ENCODE data around the gene PIP5K1B.

DNA sequence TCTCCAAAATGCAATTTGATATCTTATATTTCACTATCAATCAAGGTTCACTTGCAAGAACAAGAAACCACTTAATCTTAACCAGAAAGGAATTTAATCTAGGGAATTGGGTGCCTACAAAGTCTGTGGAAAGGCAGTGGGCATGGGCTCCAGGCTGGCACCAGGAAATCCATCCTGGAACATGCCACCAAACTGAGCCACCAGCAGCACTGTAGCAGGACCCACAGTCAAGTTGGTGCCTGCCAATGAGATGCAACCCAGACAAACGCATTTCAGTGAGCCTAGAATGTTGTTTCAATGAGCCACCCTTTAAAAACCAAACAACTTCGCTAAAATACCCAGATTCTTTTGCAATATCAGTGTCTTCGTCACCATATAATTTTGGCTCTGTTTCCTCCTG, 237.8 kb downstream of the PIP5K1B start:
- TF ChIP-seq, protein P1, sequence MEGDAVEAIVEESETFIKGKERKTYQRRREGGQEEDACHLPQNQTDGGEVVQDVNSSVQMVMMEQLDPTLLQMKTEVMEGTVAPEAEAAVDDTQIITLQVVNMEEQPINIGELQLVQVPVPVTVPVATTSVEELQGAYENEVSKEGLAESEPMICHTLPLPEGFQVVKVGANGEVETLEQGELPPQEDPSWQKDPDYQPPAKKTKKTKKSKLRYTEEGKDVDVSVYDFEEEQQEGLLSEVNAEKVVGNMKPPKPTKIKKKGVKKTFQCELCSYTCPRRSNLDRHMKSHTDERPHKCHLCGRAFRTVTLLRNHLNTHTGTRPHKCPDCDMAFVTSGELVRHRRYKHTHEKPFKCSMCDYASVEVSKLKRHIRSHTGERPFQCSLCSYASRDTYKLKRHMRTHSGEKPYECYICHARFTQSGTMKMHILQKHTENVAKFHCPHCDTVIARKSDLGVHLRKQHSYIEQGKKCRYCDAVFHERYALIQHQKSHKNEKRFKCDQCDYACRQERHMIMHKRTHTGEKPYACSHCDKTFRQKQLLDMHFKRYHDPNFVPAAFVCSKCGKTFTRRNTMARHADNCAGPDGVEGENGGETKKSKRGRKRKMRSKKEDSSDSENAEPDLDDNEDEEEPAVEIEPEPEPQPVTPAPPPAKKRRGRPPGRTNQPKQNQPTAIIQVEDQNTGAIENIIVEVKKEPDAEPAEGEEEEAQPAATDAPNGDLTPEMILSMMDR (conservative IDR thresholded peaks at IDR 0.05; ENCODE audit: low read length): no peak
- TF ChIP-seq EZH2phosphoT487 (IDR thresholded peaks at IDR 0.05; ENCODE audit: borderline replicate concordance): no peak

Measured in Loucy (cell line).